B cell (primary cell): ENCODE results near the gene TDRD6.

ENCODE experiments used
- EZH2 ChIP-seq: IDR thresholded peaks from 2 replicates; pipeline ENCODE4 v1.6.1; 2012; ENCODE audit warnings: borderline replicate concordance, low read depth, mild to moderate bottlenecking, moderate library complexity, low read length; ENCODE audit not compliant: insufficient read depth, poor library complexity, severe bottlenecking
- TF ChIP-seq, protein P1 (sequence below): fragments of 200-600 bp; IDR thresholded peaks from one replicate; pipeline ENCODE4 v1.8.0; 2022; ENCODE audit warnings: antibody characterized with exemption, mild to moderate bottlenecking

DNA sequence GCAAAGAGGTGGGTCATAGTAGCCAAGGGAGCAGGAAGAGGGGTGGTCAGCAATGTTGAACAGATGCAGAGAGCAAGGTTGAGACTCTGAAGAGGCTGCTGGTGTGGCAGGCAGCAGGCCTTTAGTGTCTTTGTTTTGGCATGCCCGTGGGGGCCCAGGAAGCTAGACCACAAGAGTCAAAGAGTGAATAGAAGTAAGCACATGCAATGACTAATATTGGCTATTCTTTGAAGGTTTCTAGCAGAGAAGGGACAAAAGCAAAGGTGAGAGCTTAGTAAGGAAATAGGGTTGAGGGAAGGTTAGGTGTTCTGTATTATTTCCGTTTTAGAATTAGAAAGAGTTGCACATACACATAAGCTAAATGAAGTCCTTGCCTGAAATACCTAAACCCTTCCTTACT lies 18.8 kb downstream of the TDRD6 start:
- TF ChIP-seq, protein P1, sequence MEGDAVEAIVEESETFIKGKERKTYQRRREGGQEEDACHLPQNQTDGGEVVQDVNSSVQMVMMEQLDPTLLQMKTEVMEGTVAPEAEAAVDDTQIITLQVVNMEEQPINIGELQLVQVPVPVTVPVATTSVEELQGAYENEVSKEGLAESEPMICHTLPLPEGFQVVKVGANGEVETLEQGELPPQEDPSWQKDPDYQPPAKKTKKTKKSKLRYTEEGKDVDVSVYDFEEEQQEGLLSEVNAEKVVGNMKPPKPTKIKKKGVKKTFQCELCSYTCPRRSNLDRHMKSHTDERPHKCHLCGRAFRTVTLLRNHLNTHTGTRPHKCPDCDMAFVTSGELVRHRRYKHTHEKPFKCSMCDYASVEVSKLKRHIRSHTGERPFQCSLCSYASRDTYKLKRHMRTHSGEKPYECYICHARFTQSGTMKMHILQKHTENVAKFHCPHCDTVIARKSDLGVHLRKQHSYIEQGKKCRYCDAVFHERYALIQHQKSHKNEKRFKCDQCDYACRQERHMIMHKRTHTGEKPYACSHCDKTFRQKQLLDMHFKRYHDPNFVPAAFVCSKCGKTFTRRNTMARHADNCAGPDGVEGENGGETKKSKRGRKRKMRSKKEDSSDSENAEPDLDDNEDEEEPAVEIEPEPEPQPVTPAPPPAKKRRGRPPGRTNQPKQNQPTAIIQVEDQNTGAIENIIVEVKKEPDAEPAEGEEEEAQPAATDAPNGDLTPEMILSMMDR = no peak
- no peak for TF ChIP-seq EZH2
